Common myeloid progenitor, CD34-positive (primary cell): ENCODE measurements around the gene PTPRN2.

Experiments
- CTCF ChIA-PET: fragments of 350-600 bp; sonication (Branson Sonifier 250); formaldehyde crosslinking; loops from one replicate; lab custom pipeline; 2021; ENCODE audit warnings: antibody characterized with exemption; lab: Charles Lee
- POLR2A ChIA-PET: fragments of 350-600 bp; sonication (Branson Sonifier 250); formaldehyde crosslinking; loops from one replicate; lab custom pipeline; 2021; ENCODE audit warnings: antibody characterized with exemption; lab: Charles Lee
- DNase-seq, 3 donors: peaks; one replicate each; pipeline versions ENCODE4 v3.0.0 to v3.0.0-alpha.2; 2013
- H3K27ac ChIP-seq, 2 experiments: 1 replicate in 1 of 2; 2 replicates in 1 of 2; pipeline ENCODE4 v1.7.0; 2013; ENCODE audit warnings: inconsistent platforms in 2 of 2, low read length in 2 of 2, mild to moderate bottlenecking in 2 of 2, low read depth in 1 of 2, moderate library complexity in 1 of 2; ENCODE audit not compliant: severe bottlenecking in 2 of 2, insufficient read depth in 1 of 2, poor library complexity in 1 of 2
- H3K27me3 ChIP-seq, 5 experiments: replicated peaks in 2 of 5; 1 replicate in 3 of 5; 2 replicates in 2 of 5; pipeline versions ENCODE4 v1.6.1 to v1.7.0; 2013; ENCODE audit warnings: low read length in 4 of 5, mild to moderate bottlenecking in 2 of 5, moderate library complexity in 2 of 5, inconsistent platforms in 1 of 5; ENCODE audit not compliant: insufficient read depth in 5 of 5, control insufficient read depth in 4 of 5
- H3K36me3 ChIP-seq, 4 experiments: 1 replicate in 2 of 4; 2 replicates in 2 of 4; pipeline versions ENCODE4 v1.6.1 to v1.7.0; 2013; ENCODE audit warnings: low read length in 3 of 4, control low read depth in 1 of 4, mild to moderate bottlenecking in 1 of 4; ENCODE audit not compliant: control insufficient read depth in 4 of 4, insufficient read depth in 4 of 4
- H3K4me1 ChIP-seq, 4 experiments: 1 replicate in 3 of 4; 2 replicates in 1 of 4; pipeline versions ENCODE4 v1.6.1 to v1.7.1; 2013; ENCODE audit warnings: low read length in 3 of 4, mild to moderate bottlenecking in 3 of 4, control low read depth in 1 of 4, inconsistent platforms in 1 of 4, moderate library complexity in 1 of 4; ENCODE audit not compliant: control insufficient read depth in 4 of 4, insufficient read depth in 4 of 4; ENCODE audit errors: control extremely low read depth in 1 of 4
- H3K4me3 ChIP-seq, 7 experiments: 1 replicate in 4 of 7; 2 replicates in 3 of 7; pipeline versions ENCODE4 v1.5.1 to v1.7.0; 2013; ENCODE audit warnings: mild to moderate bottlenecking in 7 of 7, low read length in 6 of 7, moderate library complexity in 6 of 7, inconsistent platforms in 2 of 7, low read depth in 2 of 7, control low read depth in 1 of 7; ENCODE audit not compliant: insufficient read depth in 4 of 7, control insufficient read depth in 1 of 7; ENCODE audit errors: extremely low read depth in 1 of 7
- H3K9me3 ChIP-seq, 5 experiments: 1 replicate in 4 of 5; 2 replicates in 1 of 5; pipeline versions ENCODE4 v1.6.1 to v1.7.1; 2013; ENCODE audit warnings: low read length in 4 of 5, mild to moderate bottlenecking in 2 of 5, inconsistent platforms in 1 of 5, low read depth in 1 of 5, moderate library complexity in 1 of 5; ENCODE audit not compliant: control insufficient read depth in 4 of 5, insufficient read depth in 2 of 5; ENCODE audit errors: control extremely low read depth in 1 of 5
- WGBS: methylation state at CpG from one replicate; pipeline ENCODE4 v1.1.5; 2013; ENCODE audit not compliant: insufficient coverage; 5-methylcytosine and 5-hydroxymethylcytosine counted together

PTPRN2 gene

GRCh38 chr7:158315881-158316280, 271.7 kb downstream of the PTPRN2 start:
- POLR2A ChIA-PET: no interaction called here
- DNase-seq: no peak
- CTCF ChIA-PET: no interaction called here
- Histone ChIP-seq H3K27ac (no peak overlapping the region), H3K36me3 (no peaks in the 10 kb centered on the region), H3K4me1 (no peaks in the 10 kb centered on the region), H3K4me3 (no peak overlapping the region), H3K27me3 (peaks cover 0 to 28% (median 10%) of the 10 kb centered on the region in 5 experiments), H3K9me3 (peaks cover 0 to 53% (median 49%) of the 10 kb centered on the region in 5 experiments)
- WGBS: 93% methylated on average over 3 of the region's 11 CpGs

- no peak for DNase-seq
- POLR2A ChIA-PET: no interaction called here
- Histone ChIP-seq H3K27ac (no peak overlapping the region), H3K36me3 (no peaks in the 10 kb centered on the region), H3K4me1 (no peaks in the 10 kb centered on the region), H3K4me3 (no peak overlapping the region), H3K27me3 (peaks cover 0 to 28% (median 10%) of the 10 kb centered on the region in 5 experiments), H3K9me3 (peaks cover 0 to 53% (median 50%) of the 10 kb centered on the region in 5 experiments)
- CTCF ChIA-PET: no interaction called here
- 92% methylated on average over 11 of the region's 11 CpGs for WGBS
These were observed 272.3 kb downstream of the PTPRN2 start for GRCh38 chr7:158315326-158315725.

- Histone ChIP-seq H3K27me3 (peaks cover 0 to 28% (median 10%) of the 10 kb centered on the region in 5 experiments), H3K4me1 (no peaks in the 10 kb centered on the region), H3K36me3 (no peaks in the 10 kb centered on the region), H3K9me3 (peaks cover 1 to 54% (median 52%) of the 10 kb centered on the region in 5 experiments), H3K4me3 (no peak overlapping the region), H3K27ac (no peak overlapping the region)
- CTCF ChIA-PET: no interaction called here
- 96% methylated on average over 15 of the region's 15 CpGs for WGBS
- no peak for DNase-seq
- POLR2A ChIA-PET: no interaction called here
These were observed 273.2 kb downstream of the PTPRN2 start for GRCh38 chr7:158314394-158314793.

DNA sequence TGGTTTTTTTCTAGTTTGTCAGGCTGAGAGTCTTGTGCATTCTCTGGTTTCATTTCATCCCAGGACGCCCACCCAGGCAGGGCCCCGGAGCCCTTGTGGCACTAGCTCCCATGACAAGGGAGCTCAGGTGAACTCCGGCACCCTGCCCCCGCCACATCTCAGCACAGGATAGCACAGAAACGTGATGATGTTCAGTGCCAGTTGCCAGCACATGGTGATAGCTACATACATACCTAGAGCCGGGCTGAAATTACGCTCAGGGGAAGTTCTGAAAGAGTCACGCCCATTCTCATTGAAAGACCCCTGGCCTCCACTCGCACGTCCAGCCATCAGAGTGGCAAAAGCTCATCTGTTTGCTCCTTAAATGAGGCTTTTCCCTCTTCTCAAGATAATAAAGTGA, 273.7 kb downstream of the PTPRN2 start:
- H3K27ac ChIP-seq: no peak overlapping the region
- ChIA-PET CTCF (no interaction called here), POLR2A (no interaction called here)
- DNase-seq: no peak
- H3K27me3 ChIP-seq: peaks cover 0 to 28% (median 7%) of the 10 kb centered on the region in 5 experiments
- H3K4me1 ChIP-seq: no peaks in the 10 kb centered on the region
- 97% methylated on average over 10 of the region's 10 CpGs for WGBS
- no peak overlapping the region for H3K4me3 ChIP-seq
- peaks cover 3 to 55% (median 53%) of the 10 kb centered on the region in 5 experiments for H3K9me3 ChIP-seq
- no peaks in the 10 kb centered on the region for H3K36me3 ChIP-seq

- Histone ChIP-seq H3K27me3 (peaks cover 0 to 18% (median 7%) of the 10 kb centered on the region in 5 experiments), H3K4me1 (no peaks in the 10 kb centered on the region), H3K27ac (no peak overlapping the region), H3K36me3 (no peaks in the 10 kb centered on the region), H3K4me3 (no peak overlapping the region), H3K9me3 (peaks cover 5 to 58% (median 47%) of the 10 kb centered on the region in 5 experiments)
- DNase-seq: no peak
- ChIA-PET POLR2A (no interaction called here), CTCF (no interaction called here)
- WGBS: 94% methylated on average over 8 of the region's 10 CpGs
These were observed 274.8 kb downstream of the PTPRN2 start for GRCh38 chr7:158312789-158313188.

DNA sequence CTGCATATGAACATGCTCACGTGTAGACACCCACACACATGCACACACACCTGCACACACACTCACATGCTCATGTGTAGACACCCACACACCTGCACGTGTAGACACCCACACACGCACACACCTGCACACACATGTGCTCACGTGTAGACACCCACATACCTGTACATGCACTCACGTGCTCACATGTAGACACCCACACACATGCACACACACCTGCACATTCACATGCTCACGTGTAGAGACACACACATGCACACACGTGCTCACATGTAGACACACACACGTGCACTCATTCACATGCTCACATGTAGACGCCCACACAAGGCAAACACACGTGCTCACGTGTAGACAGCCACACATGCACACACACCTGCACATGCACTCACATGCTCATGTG, 275.8 kb downstream of the PTPRN2 start:
- H3K4me3 ChIP-seq: no peak overlapping the region
- no peaks in the 10 kb centered on the region for H3K36me3 ChIP-seq
- POLR2A ChIA-PET: no interaction called here
- H3K4me1 ChIP-seq: no peaks in the 10 kb centered on the region
- CTCF ChIA-PET: no interaction called here
- no peak overlapping the region for H3K27ac ChIP-seq
- peaks cover 0 to 8% (median 1%) of the 10 kb centered on the region in 5 experiments for H3K27me3 ChIP-seq
- no peak for DNase-seq
- H3K9me3 ChIP-seq: peaks cover 5 to 62% (median 42%) of the 10 kb centered on the region in 5 experiments
- WGBS: 84% methylated on average over 11 of the region's 11 CpGs

- WGBS: 83% methylated on average over 8 of the region's 17 CpGs
- ChIA-PET CTCF (no interaction called here), POLR2A (no interaction called here)
- no peaks in the 10 kb centered on the region for H3K36me3 ChIP-seq
- DNase-seq: no peak
- H3K9me3 ChIP-seq: peaks cover 5 to 61% (median 37%) of the 10 kb centered on the region in 5 experiments
- peaks cover 0 to under 1% (median 0%) of the 10 kb centered on the region in 5 experiments for H3K27me3 ChIP-seq
- no peak overlapping the region for H3K4me3 ChIP-seq
- H3K4me1 ChIP-seq: no peaks in the 10 kb centered on the region
- no peak overlapping the region for H3K27ac ChIP-seq
These were observed 276.5 kb downstream of the PTPRN2 start for GRCh38 chr7:158310924-158311666.
